SK-MEL-5 (cell line): ENCODE data around the gene SBK3. TPM values are rescaled to one million over a fixed set of nuclear protein-coding genes. Genes with fewer than 3 reads are reported as not detected.
A peak's percentile ranks its signal among the peaks of the same experiment; 100 is the strongest.

Experiments used
- DNase-seq: peaks from one replicate; pipeline ENCODE4 v3.0.0-alpha.2; 2016; ENCODE audit warnings: low read depth, low spot score
- in situ Hi-C: cut with HindIII; loops from 2 replicates; pipeline ENCODE4 v1.10.0; 2016; ENCODE audit warnings: low sequenced_read_pairs, high pct_unique_total_duplicates, low pct_unique_long_range_greater_than_20kb
- total RNA-seq: library from RNA; depleted of rRNA; stranded (reverse); fragments of >200 nt; shearing (Covaris generic); gene quantifications from 2 replicates; pipeline ENCODE4 v1.2.3, GENCODE V29; 2014

SBK3 gene
- total RNA-seq, 1 experiment from 2014 or later, result not detected

- in situ Hi-C loops, result no loop called here
- no peak for DNase-seq
Measured at GRCh38 chr19:55549500-55550320, 4.4 kb upstream of the SBK3 start.

- DNase-seq, result peak; percentile 17
- in situ Hi-C loops, result no loop called here
Measured at GRCh38 chr19:55546822-55547614, 1.7 kb upstream of the SBK3 start.

GRCh38 chr19:55546011-55546410 is 668 bp upstream of the SBK3 start:
- in situ Hi-C loops, result no loop called here
- no peak for DNase-seq

- no peak for DNase-seq
Measured at GRCh38 chr19:55544776-55545439, 435 bp downstream of the SBK3 start.

GRCh38 chr19:55544014-55544413 is 1.3 kb downstream of the SBK3 start:
- in situ Hi-C loops, result no loop called here
- no peak for DNase-seq

More at GRCh38 chr19:55544776-55545439, 435 bp downstream of the SBK3 start:
- in situ Hi-C loops, result no loop called here

- no peak for DNase-seq
- in situ Hi-C loops, result no loop called here
Measured at GRCh38 chr19:55543567-55543966, 1.8 kb downstream of the SBK3 start.

GRCh38 chr19:55542292-55542855 is 3.0 kb downstream of the SBK3 start:
- in situ Hi-C loops, result no loop called here
- no peak for DNase-seq

GRCh38 chr19:55541091-55541490 is 4.3 kb downstream of the SBK3 start:
- DNase-seq, result no peak
- in situ Hi-C loops, result no loop called here

- in situ Hi-C loops, result no loop called here
- DNase-seq, result no peak
Measured at GRCh38 chr19:55540619-55541018, 4.7 kb downstream of the SBK3 start.

- no peak for DNase-seq
- in situ Hi-C loops, result no loop called here
Measured at GRCh38 chr19:55539090-55539984, 6.0 kb downstream of the SBK3 start.

- in situ Hi-C loops, result no loop called here
Measured at GRCh38 chr19:55538132-55538531, 7.2 kb downstream of the SBK3 start.

GRCh38 chr19:55537741-55538111 is 7.6 kb downstream of the SBK3 start:
- no peak for DNase-seq
- in situ Hi-C loops, result no loop called here

More at GRCh38 chr19:55538132-55538531, 7.2 kb downstream of the SBK3 start:
- no peak for DNase-seq

GRCh38 chr19:55536951-55537740 is 8.2 kb downstream of the SBK3 start, which contains the start of gene SBK2:
Gene SBK2, minus strand, starts transcription at chr19:55537133. Its CDS starts 839 bp downstream, at chr19:55536294.
- in situ Hi-C loops, result no loop called here
- DNase-seq, result peak; percentile 24

GRCh38 chr19:55536366-55536765 is 9.0 kb downstream of the SBK3 start:
- no peak for DNase-seq
- in situ Hi-C loops, result no loop called here

- in situ Hi-C loops, result no loop called here
- DNase-seq, result no peak
Measured at GRCh38 chr19:55535965-55536350, 9.4 kb downstream of the SBK3 start.

- in situ Hi-C loops, result no loop called here
Measured at GRCh38 chr19:55535173-55535964, 10.0 kb downstream of the SBK3 start.

More at GRCh38 chr19:55535173-55535964, 10.0 kb downstream of the SBK3 start:
- no peak for DNase-seq
